PC-3 (cell line): ENCODE measurements around the gene PFN1. TPM values are rescaled to one million over a fixed set of nuclear protein-coding genes. Genes with fewer than 3 reads are reported as not detected.

Experiments
- ATAC-seq: fragments of 200-7000 bp; cut with Tn5 transposase; 2 replicates; pipeline ENCODE4 v1.9.1; 2020; ENCODE audit warnings: mild to moderate bottlenecking, moderate library complexity
- BruUV-seq: library from RNA; stranded (reverse); fragments of 400-500 nt; replicated peaks from 2 replicates; lab custom pipeline; 2021; lab: Mats Ljungman, UMichigan
- CTCF ChIA-PET: fragments of 300-600 bp; sonication (Branson Sonifier 250); formaldehyde crosslinking; loops from one replicate; lab custom pipeline; 2022; ENCODE audit warnings: antibody characterized with exemption; lab: Charles Lee
- POLR2A ChIA-PET: fragments of 300-600 bp; sonication (Branson Sonifier 250); formaldehyde crosslinking; loops from one replicate; lab custom pipeline; 2022; ENCODE audit warnings: antibody characterized with exemption; ENCODE audit not compliant: unreplicated experiment; lab: Charles Lee
- DNase-seq: peaks from one replicate; pipeline ENCODE4 v3.0.0-alpha.2; 2015
- H2AFZ ChIP-seq: fragments of 300-600 bp; sonication (generic); 2 replicates; pipeline ENCODE4 v1.6.0; 2016; ENCODE audit warnings: antibody characterized with exemption, low read length
- H3F3A ChIP-seq: fragments of 300-600 bp; sonication (generic); one replicate; pipeline ENCODE4 v1.6.0; 2017; ENCODE audit warnings: antibody characterized with exemption, low read length, control low read depth, mild to moderate bottlenecking; ENCODE audit not compliant: unreplicated experiment
- H3K27ac ChIP-seq: fragments of 300-600 bp; sonication (generic); 2 replicates; pipeline ENCODE4 v1.5.1; 2016; ENCODE audit warnings: mild to moderate bottlenecking, low read length
- H3K27me3 ChIP-seq: fragments of 300-600 bp; sonication (generic); 2 replicates; pipeline ENCODE4 v1.6.1; 2016; ENCODE audit warnings: low read length, mixed read lengths
- H3K36me3 ChIP-seq: fragments of 300-600 bp; sonication (generic); 2 replicates; pipeline ENCODE4 v1.6.1; 2016; ENCODE audit warnings: low read depth, mixed run types, low read length, mixed read lengths
- H3K4me1 ChIP-seq: fragments of 300-600 bp; sonication (generic); 2 replicates; pipeline ENCODE4 v1.5.1; 2016; ENCODE audit warnings: low read length; ENCODE audit not compliant: insufficient read depth
- H3K4me2 ChIP-seq: fragments of 300-600 bp; sonication (generic); 2 replicates; pipeline ENCODE4 v1.6.0; 2016; ENCODE audit warnings: low read length
- H3K4me3 ChIP-seq: fragments of 300-600 bp; sonication (generic); 2 replicates; pipeline ENCODE4 v1.5.1; 2016; ENCODE audit warnings: mild to moderate bottlenecking, low read length, mixed read lengths
- H3K79me2 ChIP-seq: fragments of 300-600 bp; sonication (generic); 2 replicates; pipeline ENCODE4 v1.6.1; 2017; ENCODE audit warnings: low read length, mixed read lengths
- H3K9ac ChIP-seq: fragments of 300-600 bp; sonication (generic); 2 replicates; pipeline ENCODE4 v1.6.0; 2016; ENCODE audit warnings: mild to moderate bottlenecking, low read length
- H3K9me2 ChIP-seq: fragments of 300-600 bp; sonication (generic); replicated peaks from 2 replicates; pipeline ENCODE4 v1.6.1; 2016; ENCODE audit warnings: mixed run types, low read length, mixed read lengths
- H3K9me3 ChIP-seq: fragments of 300-600 bp; sonication (generic); 2 replicates; pipeline ENCODE4 v1.6.1; 2016; ENCODE audit warnings: low read length, mixed read lengths
- H4K20me1 ChIP-seq: fragments of 300-600 bp; sonication (generic); 2 replicates; pipeline ENCODE4 v1.6.1; 2016; ENCODE audit warnings: low read length, mixed read lengths
- EZH2 ChIP-seq: fragments of 300-600 bp; sonication (generic); IDR thresholded peaks from one replicate; pipeline ENCODE4 v1.6.1; 2017; ENCODE audit warnings: antibody characterized with exemption, mild to moderate bottlenecking, low read length; ENCODE audit not compliant: unreplicated experiment
- EZH2phosphoT487 ChIP-seq: fragments of 300-600 bp; sonication (generic); IDR thresholded peaks from 2 replicates; pipeline ENCODE4 v1.6.1; 2018; ENCODE audit warnings: mild to moderate bottlenecking, antibody characterized with exemption, low read length, borderline replicate concordance
- intact Hi-C: fragments of 100-400 bp; cut with micrococcal nuclease; formaldehyde crosslinking; loops from 2 replicates; pipeline ENCODE4 v1.9.0; 2023
- total RNA-seq: library from RNA; depleted of rRNA; stranded (reverse); fragments of >200 nt; gene quantifications from 2 replicates; pipeline ENCODE4 v1.2.3, GENCODE V29; 2014
- TF ChIP-seq, protein P1 (sequence below): fragments of 300-600 bp; sonication (generic); conservative IDR thresholded peaks from 2 replicates; pipeline ENCODE4 v1.5.1; 2017; ENCODE audit warnings: antibody characterized with exemption, low read depth, mild to moderate bottlenecking, low read length

PFN1 gene
- total RNA-seq, 1 experiment from 2014 or later: 1,914 TPM

DNA sequence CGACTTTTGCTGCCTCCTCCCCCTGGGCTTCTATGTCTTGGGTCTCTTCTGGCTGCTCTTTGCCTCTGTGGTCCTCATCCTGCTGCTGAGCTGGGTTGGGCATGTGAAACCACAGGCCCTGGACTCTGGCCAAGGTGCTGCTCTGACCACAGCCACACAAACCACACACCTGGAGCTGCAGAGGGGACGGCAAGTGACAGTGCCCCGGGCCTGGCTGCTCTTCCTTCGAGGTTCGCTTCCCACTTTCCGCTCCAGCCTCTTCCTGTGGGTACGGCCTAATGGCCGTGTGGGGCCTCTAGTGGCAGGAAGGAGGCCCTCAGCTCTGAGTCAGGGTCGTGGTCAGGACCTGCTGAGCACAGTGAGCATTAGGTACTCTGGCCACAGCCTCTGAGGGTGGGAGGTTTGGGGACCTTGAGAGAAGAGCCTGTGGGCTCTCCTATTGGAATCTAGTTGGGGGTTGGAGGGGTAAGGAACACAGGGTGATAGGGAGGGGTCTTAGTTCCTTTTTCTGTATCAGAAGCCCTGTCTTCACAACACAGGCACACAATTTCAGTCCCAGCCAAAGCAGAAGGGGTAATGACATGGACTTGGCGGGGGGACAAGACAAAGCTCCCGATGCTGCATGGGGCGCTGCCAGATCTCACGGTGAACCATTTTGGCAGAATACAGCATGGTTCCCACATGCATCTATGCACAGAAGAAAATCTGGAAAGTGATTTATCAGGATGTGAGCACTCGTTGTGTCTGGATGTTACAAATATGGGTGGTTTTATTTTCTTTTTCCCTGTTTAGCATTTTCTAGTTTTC lies 14.0 kb downstream of the PFN1 start:
- peak; percentile 71 for DNase-seq
- ATAC-seq: peak; percentile 87
- H4K20me1 ChIP-seq: no peaks in the 10 kb centered on the region
- ChIA-PET CTCF (interaction anchor here (0.6 to 0.9 kb wide), 2 partner anchors 26 to 1412 kb away, joined by 5 to 8 read pairs; no protein-coding TSS in a partner anchor), POLR2A (no interaction called here)
- H3K9me3 ChIP-seq: no peaks in the 10 kb centered on the region
- TF ChIP-seq, protein P1, sequence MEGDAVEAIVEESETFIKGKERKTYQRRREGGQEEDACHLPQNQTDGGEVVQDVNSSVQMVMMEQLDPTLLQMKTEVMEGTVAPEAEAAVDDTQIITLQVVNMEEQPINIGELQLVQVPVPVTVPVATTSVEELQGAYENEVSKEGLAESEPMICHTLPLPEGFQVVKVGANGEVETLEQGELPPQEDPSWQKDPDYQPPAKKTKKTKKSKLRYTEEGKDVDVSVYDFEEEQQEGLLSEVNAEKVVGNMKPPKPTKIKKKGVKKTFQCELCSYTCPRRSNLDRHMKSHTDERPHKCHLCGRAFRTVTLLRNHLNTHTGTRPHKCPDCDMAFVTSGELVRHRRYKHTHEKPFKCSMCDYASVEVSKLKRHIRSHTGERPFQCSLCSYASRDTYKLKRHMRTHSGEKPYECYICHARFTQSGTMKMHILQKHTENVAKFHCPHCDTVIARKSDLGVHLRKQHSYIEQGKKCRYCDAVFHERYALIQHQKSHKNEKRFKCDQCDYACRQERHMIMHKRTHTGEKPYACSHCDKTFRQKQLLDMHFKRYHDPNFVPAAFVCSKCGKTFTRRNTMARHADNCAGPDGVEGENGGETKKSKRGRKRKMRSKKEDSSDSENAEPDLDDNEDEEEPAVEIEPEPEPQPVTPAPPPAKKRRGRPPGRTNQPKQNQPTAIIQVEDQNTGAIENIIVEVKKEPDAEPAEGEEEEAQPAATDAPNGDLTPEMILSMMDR: peak; percentile 51
- TF ChIP-seq EZH2: no peak
- TF ChIP-seq EZH2phosphoT487: no peak
- no peaks in the 10 kb centered on the region for H3K9me2 ChIP-seq
- H3K79me2 ChIP-seq: peaks cover 17% of the 10 kb centered on the region
- intact Hi-C loops: no loop called here
- H3K27ac ChIP-seq: no peak overlapping the region
- peaks cover 10% of the 10 kb centered on the region; the same call in 1 of the 2 replicates for H3K36me3 ChIP-seq
- no peaks in the 10 kb centered on the region for H3F3A ChIP-seq
- peak overlapping the region; percentile 9; the same call in 1 of the 2 replicates for H2AFZ ChIP-seq
- no peak overlapping the region for H3K9ac ChIP-seq
- H3K27me3 ChIP-seq: no peaks in the 10 kb centered on the region
- no peak overlapping the region for H3K4me3 ChIP-seq
- H3K4me1 ChIP-seq: peaks cover 14% of the 10 kb centered on the region
- BruUV-seq: no TSS peak
- H3K4me2 ChIP-seq: peak overlapping the region; percentile 13

DNA sequence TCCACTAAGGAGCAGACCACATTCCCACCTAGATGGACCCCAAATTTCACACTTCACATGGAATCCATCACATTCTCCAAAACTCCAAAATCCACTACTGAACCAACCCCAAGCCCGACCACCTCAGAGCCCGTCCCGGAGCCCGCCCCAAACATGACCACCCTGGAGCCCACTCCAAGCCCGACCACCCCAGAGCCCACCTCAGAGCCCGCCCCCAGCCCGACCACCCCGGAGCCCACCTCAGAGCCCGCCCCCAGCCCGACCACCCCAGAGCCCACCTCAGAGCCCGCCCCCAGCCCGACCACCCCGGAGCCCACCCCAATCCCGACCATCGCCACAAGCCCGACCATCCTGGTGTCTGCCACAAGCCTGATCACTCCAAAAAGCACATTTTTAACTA lies 14.7 kb downstream of the PFN1 start:
- Histone ChIP-seq H2AFZ (no peak overlapping the region), H3K9me2 (no peaks in the 10 kb centered on the region), H3K4me2 (peak overlapping the region; percentile 13; the same call in 1 of the 2 replicates), H3K27ac (no peak overlapping the region), H3K79me2 (peaks cover 10% of the 10 kb centered on the region), H3K4me3 (no peak overlapping the region), H3K4me1 (peaks cover 10% of the 10 kb centered on the region), H3K36me3 (peaks cover 10% of the 10 kb centered on the region; the same call in 1 of the 2 replicates), H3K9ac (no peak overlapping the region), H4K20me1 (no peaks in the 10 kb centered on the region), H3F3A (no peaks in the 10 kb centered on the region), H3K27me3 (no peaks in the 10 kb centered on the region), H3K9me3 (no peaks in the 10 kb centered on the region)
- intact Hi-C loops: no loop called here
- no TSS peak for BruUV-seq
- POLR2A ChIA-PET: no interaction called here
- no peak for ATAC-seq
- TF ChIP-seq EZH2phosphoT487 (no peak), EZH2 (no peak)
- TF ChIP-seq, protein P1: no peak
- no peak for DNase-seq
- CTCF ChIA-PET: interaction anchor here (0.6 to 0.9 kb wide), 2 partner anchors 25 to 1411 kb away, joined by 5 to 8 read pairs; no protein-coding TSS in a partner anchor

DNA sequence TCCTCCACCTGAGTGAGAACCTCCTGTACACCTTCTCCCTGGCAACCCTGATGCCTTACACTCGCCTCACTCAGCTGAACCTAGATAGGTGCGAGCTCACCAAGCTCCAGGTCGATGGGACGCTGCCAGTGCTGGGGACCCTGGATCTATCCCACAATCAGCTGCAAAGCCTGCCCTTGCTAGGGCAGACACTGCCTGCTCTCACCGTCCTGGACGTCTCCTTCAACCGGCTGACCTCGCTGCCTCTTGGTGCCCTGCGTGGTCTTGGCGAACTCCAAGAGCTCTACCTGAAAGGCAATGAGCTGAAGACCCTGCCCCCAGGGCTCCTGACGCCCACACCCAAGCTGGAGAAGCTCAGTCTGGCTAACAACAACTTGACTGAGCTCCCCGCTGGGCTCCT lies 15.6 kb downstream of the PFN1 start:
- Histone ChIP-seq H3K27ac (no peak overlapping the region), H3K4me3 (no peak overlapping the region), H3K27me3 (no peaks in the 10 kb centered on the region), H4K20me1 (no peaks in the 10 kb centered on the region), H3K4me1 (0 out of 2 replicates have a peak, but pooled peaks cover 5% of the 10 kb centered on the region), H3K9ac (no peak overlapping the region), H2AFZ (no peak overlapping the region), H3K36me3 (peaks cover 6% of the 10 kb centered on the region; the same call in 1 of the 2 replicates), H3K79me2 (peaks cover under 1% of the 10 kb centered on the region; the same call in 1 of the 2 replicates), H3K9me2 (no peaks in the 10 kb centered on the region), H3K9me3 (no peaks in the 10 kb centered on the region), H3F3A (no peaks in the 10 kb centered on the region), H3K4me2 (no peak overlapping the region)
- intact Hi-C loops: no loop called here
- ChIA-PET CTCF (no interaction called here), POLR2A (no interaction called here)
- DNase-seq (no peak), ATAC-seq (no peak)
- TF ChIP-seq EZH2phosphoT487 (no peak), EZH2 (no peak)
- TF ChIP-seq, protein P1: no peak
- no TSS peak for BruUV-seq
